Osteocyte (in vitro differentiated cells): ENCODE results near the gene NUBP2. TPM values are rescaled to one million over a fixed set of nuclear protein-coding genes. Genes with fewer than 3 reads are reported as not detected.

Experiments used
- DNase-seq: peaks from one replicate; pipeline ENCODE4 v3.0.0; 2021; ENCODE audit warnings: mixed read lengths; ENCODE audit not compliant: unreplicated experiment; ENCODE audit errors: extremely low spot score
- H3K27ac Mint-ChIP-seq: one replicate; pipeline ENCODE4 v1.8.0; 2021; ENCODE audit warnings: mild to moderate bottlenecking, mixed read lengths; ENCODE audit not compliant: unreplicated experiment
- H3K27me3 Mint-ChIP-seq: one replicate; pipeline ENCODE4 v1.8.0; 2021; ENCODE audit warnings: mixed read lengths; ENCODE audit not compliant: unreplicated experiment
- H3K36me3 Mint-ChIP-seq: one replicate; pipeline ENCODE4 v1.8.0; 2021; ENCODE audit warnings: mixed read lengths; ENCODE audit not compliant: unreplicated experiment
- H3K4me1 Mint-ChIP-seq: one replicate; pipeline ENCODE4 v1.8.0; 2021; ENCODE audit warnings: mixed read lengths; ENCODE audit not compliant: unreplicated experiment
- H3K4me3 Mint-ChIP-seq: one replicate; pipeline ENCODE4 v1.8.0; 2021; ENCODE audit warnings: mild to moderate bottlenecking, moderate library complexity, mixed read lengths; ENCODE audit not compliant: unreplicated experiment
- H3K9me3 Mint-ChIP-seq: one replicate; pipeline ENCODE4 v1.8.0; 2021; ENCODE audit warnings: mixed read lengths; ENCODE audit not compliant: unreplicated experiment
- CTCF ChIP-seq: fragments of 200-600 bp; sonication (generic); IDR thresholded peaks from 2 replicates; pipeline ENCODE4 v1.5.0; 2021; ENCODE audit warnings: antibody characterized with exemption, mild to moderate bottlenecking, moderate library complexity
- total RNA-seq: library from RNA; stranded (reverse); gene quantifications from 2 replicates; pipeline ENCODE4 v1.2.1, GENCODE V29; 2021

The NUBP2 gene
- total RNA-seq, 1 donor from 2014 or later = 56.3 TPM

GRCh38 chr16:1772362-1772907, 10.3 kb upstream of the NUBP2 start, which contains the start of gene EME2:
EME2 (plus strand) TSS chr16:1772810; CDS start chr16:1773228, 418 bp downstream.
- H3K4me1 Mint-ChIP-seq = peaks cover 20% of the 10 kb centered on the region
- H3K9me3 Mint-ChIP-seq = no peaks in the 10 kb centered on the region
- peak within 1 kb of the TSS; percentile 91 for H3K4me3 Mint-ChIP-seq
- no peak for TF ChIP-seq CTCF
- peak within 1 kb of the TSS; percentile 83 for H3K27ac Mint-ChIP-seq
- H3K27me3 Mint-ChIP-seq = no peaks in the 10 kb centered on the region
- DNase-seq = no peak
- H3K36me3 Mint-ChIP-seq = peaks cover 5% of the 10 kb centered on the region

GRCh38 chr16:1772908-1773702, 9.7 kb upstream of the NUBP2 start, which contains the start of gene MRPS34:
MRPS34 (minus strand) TSS chr16:1773134; CDS start chr16:1773119, 15 bp downstream.
- Mint-ChIP-seq H3K36me3 (peaks cover 2% of the 10 kb centered on the region), H3K9me3 (no peaks in the 10 kb centered on the region), H3K4me1 (peaks cover 20% of the 10 kb centered on the region), H3K4me3 (peak within 1 kb of the TSS; percentile 91), H3K27me3 (no peaks in the 10 kb centered on the region), H3K27ac (peak within 1 kb of the TSS; percentile 83)
- peak; percentile 94 for DNase-seq
- TF ChIP-seq CTCF = peak; percentile 95

GRCh38 chr16:1773703-1774447, 8.9 kb upstream of the NUBP2 start:
- peak overlapping the region; percentile 91 for H3K4me3 Mint-ChIP-seq
- no peak for DNase-seq

GRCh38 chr16:1774448-1774780, 8.3 kb upstream of the NUBP2 start:
- Mint-ChIP-seq H3K4me3 (peak overlapping the region; percentile 14), H3K36me3 (peaks cover 2% of the 10 kb centered on the region), H3K4me1 (peaks cover 22% of the 10 kb centered on the region), H3K27ac (no peak overlapping the region), H3K27me3 (no peaks in the 10 kb centered on the region), H3K9me3 (no peaks in the 10 kb centered on the region)
- no peak for TF ChIP-seq CTCF
- no peak for DNase-seq

More at GRCh38 chr16:1773703-1774447, 8.9 kb upstream of the NUBP2 start:
- Mint-ChIP-seq H3K36me3 (peaks cover 2% of the 10 kb centered on the region), H3K9me3 (no peaks in the 10 kb centered on the region), H3K27ac (peak overlapping the region; percentile 44), H3K4me1 (peaks cover 20% of the 10 kb centered on the region), H3K27me3 (no peaks in the 10 kb centered on the region)
- TF ChIP-seq CTCF = peak; percentile 1
